WTC11 (cell line): Measurements from ENCODE around the gene LGR6.

Experiments
- CREM ChIP-seq: sonication (generic); formaldehyde crosslinking; IDR thresholded peaks from 2 replicates; pipeline ENCODE4 v1.8.1; 2022; ENCODE audit warnings: mild to moderate bottlenecking, missing genetic modification reagents, moderate library complexity
- ELF4 ChIP-seq: sonication (generic); formaldehyde crosslinking; IDR thresholded peaks from 2 replicates; pipeline ENCODE4 v1.8.1; 2022; ENCODE audit warnings: low read depth, mild to moderate bottlenecking, moderate library complexity, missing genetic modification reagents
- ETV6 ChIP-seq: sonication (generic); formaldehyde crosslinking; IDR thresholded peaks from 2 replicates; pipeline ENCODE4 v1.8.1; 2022; ENCODE audit warnings: mild to moderate bottlenecking, missing genetic modification reagents
- FOXJ3 ChIP-seq: sonication (generic); formaldehyde crosslinking; IDR thresholded peaks from 2 replicates; pipeline ENCODE4 v1.9.0; 2021; ENCODE audit warnings: missing genetic modification reagents, mild to moderate bottlenecking, borderline replicate concordance
- HMGA2 ChIP-seq: fragments of 250-450 bp; sonication (Bioruptor Pico); IDR thresholded peaks from 2 replicates; pipeline ENCODE4 v1.4.0; 2021; ENCODE audit warnings: mild to moderate bottlenecking, moderate library complexity
- NFYB ChIP-seq: sonication (generic); formaldehyde crosslinking; conservative IDR thresholded peaks from 2 replicates; pipeline ENCODE4 v1.8.0; 2022; ENCODE audit warnings: low read depth, missing genetic modification reagents
- NR2C2 ChIP-seq: sonication (generic); formaldehyde crosslinking; IDR thresholded peaks from 2 replicates; pipeline ENCODE4 v1.8.0; 2022; ENCODE audit warnings: mild to moderate bottlenecking, missing genetic modification reagents
- SMAD3 ChIP-seq: sonication (generic); formaldehyde crosslinking; IDR thresholded peaks from 2 replicates; pipeline ENCODE4 v1.8.0; 2022; ENCODE audit warnings: missing genetic modification reagents, mild to moderate bottlenecking, borderline replicate concordance
- SMAD4 ChIP-seq: sonication (generic); formaldehyde crosslinking; IDR thresholded peaks from 2 replicates; pipeline ENCODE4 v1.8.0; 2022; ENCODE audit warnings: mild to moderate bottlenecking, missing genetic modification reagents
- ZNF232 ChIP-seq: sonication (generic); formaldehyde crosslinking; IDR thresholded peaks from 2 replicates; pipeline ENCODE4 v1.8.0; 2022; ENCODE audit warnings: mild to moderate bottlenecking, missing genetic modification reagents
- ZNF263 ChIP-seq: sonication (generic); formaldehyde crosslinking; IDR thresholded peaks from 2 replicates; pipeline ENCODE4 v1.8.1; 2022; ENCODE audit warnings: low read depth, mild to moderate bottlenecking, moderate library complexity, missing genetic modification reagents
- TF ChIP-seq, protein P1 (sequence below): fragments of 200-600 bp; IDR thresholded peaks from 2 replicates; pipeline ENCODE4 v1.8.0; 2022; ENCODE audit warnings: antibody characterized with exemption
- TF ChIP-seq, protein P2 (sequence below): fragments of 250-450 bp; sonication (Bioruptor Pico); IDR thresholded peaks from 2 replicates; pipeline ENCODE4 v1.9.0; 2021; ENCODE audit warnings: mild to moderate bottlenecking
- TF ChIP-seq, protein P3 (sequence below): sonication (generic); formaldehyde crosslinking; IDR thresholded peaks from 2 replicates; pipeline ENCODE4 v1.8.1; 2022; ENCODE audit warnings: low read depth, missing genetic modification reagents, borderline replicate concordance

DNA sequence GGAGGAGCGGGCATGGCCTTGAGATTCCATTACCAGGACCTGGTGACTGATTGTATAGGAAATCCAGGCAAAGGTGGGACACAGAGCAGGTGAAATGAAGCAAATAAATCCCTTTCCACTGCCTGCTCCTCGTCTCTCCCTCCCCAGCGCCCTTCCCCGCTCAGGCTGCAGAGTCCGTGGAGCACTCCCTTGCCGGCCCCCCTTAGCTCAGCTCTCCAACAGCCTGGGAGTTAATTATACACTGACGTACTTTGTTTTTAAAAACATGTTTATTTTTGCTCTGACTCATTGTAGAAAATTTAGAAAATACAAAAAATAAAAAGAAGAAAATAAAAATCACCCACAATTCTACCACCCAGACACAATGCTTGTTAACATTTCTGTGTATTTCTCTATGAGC is 61.7 kb downstream of the LGR6 start:
- TF ChIP-seq, protein P1, sequence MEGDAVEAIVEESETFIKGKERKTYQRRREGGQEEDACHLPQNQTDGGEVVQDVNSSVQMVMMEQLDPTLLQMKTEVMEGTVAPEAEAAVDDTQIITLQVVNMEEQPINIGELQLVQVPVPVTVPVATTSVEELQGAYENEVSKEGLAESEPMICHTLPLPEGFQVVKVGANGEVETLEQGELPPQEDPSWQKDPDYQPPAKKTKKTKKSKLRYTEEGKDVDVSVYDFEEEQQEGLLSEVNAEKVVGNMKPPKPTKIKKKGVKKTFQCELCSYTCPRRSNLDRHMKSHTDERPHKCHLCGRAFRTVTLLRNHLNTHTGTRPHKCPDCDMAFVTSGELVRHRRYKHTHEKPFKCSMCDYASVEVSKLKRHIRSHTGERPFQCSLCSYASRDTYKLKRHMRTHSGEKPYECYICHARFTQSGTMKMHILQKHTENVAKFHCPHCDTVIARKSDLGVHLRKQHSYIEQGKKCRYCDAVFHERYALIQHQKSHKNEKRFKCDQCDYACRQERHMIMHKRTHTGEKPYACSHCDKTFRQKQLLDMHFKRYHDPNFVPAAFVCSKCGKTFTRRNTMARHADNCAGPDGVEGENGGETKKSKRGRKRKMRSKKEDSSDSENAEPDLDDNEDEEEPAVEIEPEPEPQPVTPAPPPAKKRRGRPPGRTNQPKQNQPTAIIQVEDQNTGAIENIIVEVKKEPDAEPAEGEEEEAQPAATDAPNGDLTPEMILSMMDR, result no peak
- TF ChIP-seq HMGA2 (no peak), ETV6 (CRISPR knock-in tag) (no peak), NFYB (no peak), ELF4 (CRISPR knock-in tag) (no peak), ZNF232 (CRISPR knock-in tag) (no peak), FOXJ3 (CRISPR knock-in tag) (no peak), ZNF263 (CRISPR knock-in tag) (no peak), SMAD4 (CRISPR knock-in tag) (no peak), CREM (no peak), SMAD3 (CRISPR knock-in tag) (no peak), NR2C2 (CRISPR knock-in tag) (no peak)
- TF ChIP-seq, protein P2, sequence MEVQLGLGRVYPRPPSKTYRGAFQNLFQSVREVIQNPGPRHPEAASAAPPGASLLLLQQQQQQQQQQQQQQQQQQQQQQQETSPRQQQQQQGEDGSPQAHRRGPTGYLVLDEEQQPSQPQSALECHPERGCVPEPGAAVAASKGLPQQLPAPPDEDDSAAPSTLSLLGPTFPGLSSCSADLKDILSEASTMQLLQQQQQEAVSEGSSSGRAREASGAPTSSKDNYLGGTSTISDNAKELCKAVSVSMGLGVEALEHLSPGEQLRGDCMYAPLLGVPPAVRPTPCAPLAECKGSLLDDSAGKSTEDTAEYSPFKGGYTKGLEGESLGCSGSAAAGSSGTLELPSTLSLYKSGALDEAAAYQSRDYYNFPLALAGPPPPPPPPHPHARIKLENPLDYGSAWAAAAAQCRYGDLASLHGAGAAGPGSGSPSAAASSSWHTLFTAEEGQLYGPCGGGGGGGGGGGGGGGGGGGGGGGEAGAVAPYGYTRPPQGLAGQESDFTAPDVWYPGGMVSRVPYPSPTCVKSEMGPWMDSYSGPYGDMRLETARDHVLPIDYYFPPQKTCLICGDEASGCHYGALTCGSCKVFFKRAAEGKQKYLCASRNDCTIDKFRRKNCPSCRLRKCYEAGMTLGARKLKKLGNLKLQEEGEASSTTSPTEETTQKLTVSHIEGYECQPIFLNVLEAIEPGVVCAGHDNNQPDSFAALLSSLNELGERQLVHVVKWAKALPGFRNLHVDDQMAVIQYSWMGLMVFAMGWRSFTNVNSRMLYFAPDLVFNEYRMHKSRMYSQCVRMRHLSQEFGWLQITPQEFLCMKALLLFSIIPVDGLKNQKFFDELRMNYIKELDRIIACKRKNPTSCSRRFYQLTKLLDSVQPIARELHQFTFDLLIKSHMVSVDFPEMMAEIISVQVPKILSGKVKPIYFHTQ (CRISPR knock-in tag), result no peak
- TF ChIP-seq, protein P3, sequence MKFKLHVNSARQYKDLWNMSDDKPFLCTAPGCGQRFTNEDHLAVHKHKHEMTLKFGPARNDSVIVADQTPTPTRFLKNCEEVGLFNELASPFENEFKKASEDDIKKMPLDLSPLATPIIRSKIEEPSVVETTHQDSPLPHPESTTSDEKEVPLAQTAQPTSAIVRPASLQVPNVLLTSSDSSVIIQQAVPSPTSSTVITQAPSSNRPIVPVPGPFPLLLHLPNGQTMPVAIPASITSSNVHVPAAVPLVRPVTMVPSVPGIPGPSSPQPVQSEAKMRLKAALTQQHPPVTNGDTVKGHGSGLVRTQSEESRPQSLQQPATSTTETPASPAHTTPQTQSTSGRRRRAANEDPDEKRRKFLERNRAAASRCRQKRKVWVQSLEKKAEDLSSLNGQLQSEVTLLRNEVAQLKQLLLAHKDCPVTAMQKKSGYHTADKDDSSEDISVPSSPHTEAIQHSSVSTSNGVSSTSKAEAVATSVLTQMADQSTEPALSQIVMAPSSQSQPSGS, result no peak
